GM23338 (cell line): Measurements from ENCODE around the gene TTC23. TPM values are rescaled to one million over a fixed set of nuclear protein-coding genes. Genes with fewer than 3 reads are reported as not detected.
A peak's percentile ranks its signal among the peaks of the same experiment; 100 is the strongest.

Source experiments
- ATAC-seq: fragments of 200-7000 bp; cut with Tn5 transposase; 3 replicates; pipeline ENCODE4 v1.9.1; 2020
- DNase-seq: peaks from one replicate; pipeline ENCODE4 v3.0.0-alpha.2; 2015; ENCODE audit warnings: low spot score
- H2AFZ ChIP-seq: fragments of 200-600 bp; sonication (generic); 2 replicates; pipeline ENCODE4 v1.8.0; 2016; ENCODE audit warnings: antibody characterized with exemption, mild to moderate bottlenecking, moderate library complexity
- H3F3A ChIP-seq: fragments of 200-600 bp; sonication (generic); replicated peaks from 2 replicates; pipeline ENCODE4 v1.8.0; 2017; ENCODE audit warnings: antibody characterized with exemption, mixed run types, low read depth
- H3K27ac ChIP-seq: fragments of 200-600 bp; sonication (generic); 2 replicates; pipeline ENCODE4 v1.6.1; 2016; ENCODE audit warnings: low read depth
- H3K27me3 ChIP-seq: fragments of 200-600 bp; sonication (generic); 2 replicates; pipeline ENCODE4 v1.8.0; 2016; ENCODE audit warnings: mild to moderate bottlenecking, mixed run types, moderate library complexity; ENCODE audit not compliant: insufficient read depth
- H3K36me3 ChIP-seq: fragments of 200-600 bp; sonication (generic); 2 replicates; pipeline ENCODE4 v1.8.0; 2016; ENCODE audit warnings: mild to moderate bottlenecking; ENCODE audit not compliant: insufficient read depth
- H3K4me1 ChIP-seq: fragments of 200-600 bp; sonication (generic); 2 replicates; pipeline ENCODE4 v1.8.0; 2016; ENCODE audit warnings: mild to moderate bottlenecking, moderate library complexity; ENCODE audit not compliant: insufficient read depth
- H3K4me2 ChIP-seq: fragments of 200-600 bp; sonication (generic); 2 replicates; pipeline ENCODE4 v1.7.1; 2017; ENCODE audit warnings: mixed run types
- H3K4me3 ChIP-seq: fragments of 200-600 bp; sonication (generic); 2 replicates; pipeline ENCODE4 v1.6.1; 2016; ENCODE audit warnings: mixed run types
- H3K79me2 ChIP-seq: fragments of 200-600 bp; sonication (generic); replicated peaks from 2 replicates; pipeline ENCODE4 v1.8.0; 2017; ENCODE audit warnings: mild to moderate bottlenecking; ENCODE audit not compliant: insufficient read depth
- H3K9me2 ChIP-seq: fragments of 200-600 bp; sonication (generic); 2 replicates; pipeline ENCODE4 v1.8.0; 2017; ENCODE audit not compliant: insufficient read depth
- H4K20me1 ChIP-seq: fragments of 200-600 bp; sonication (generic); replicated peaks from 2 replicates; pipeline ENCODE4 v1.8.0; 2017; ENCODE audit warnings: mild to moderate bottlenecking; ENCODE audit not compliant: insufficient read depth
- H3K27ac Mint-ChIP-seq: 2 replicates; pipeline ENCODE4 v1.8.0; 2020; ENCODE audit warnings: inconsistent platforms, mild to moderate bottlenecking, moderate library complexity, mixed read lengths
- H3K27me3 Mint-ChIP-seq: 3 replicates; pipeline ENCODE4 v1.8.0; 2022; ENCODE audit warnings: low read depth, mild to moderate bottlenecking, moderate library complexity, mixed read lengths, inconsistent platforms; ENCODE audit not compliant: insufficient read depth, poor library complexity
- H3K36me3 Mint-ChIP-seq: 3 replicates; pipeline ENCODE4 v1.8.0; 2021; ENCODE audit warnings: low read depth, mild to moderate bottlenecking, inconsistent platforms, moderate library complexity, mixed read lengths
- H3K4me1 Mint-ChIP-seq: 3 replicates; pipeline ENCODE4 v1.8.0; 2020; ENCODE audit warnings: mild to moderate bottlenecking, inconsistent platforms, mixed read lengths
- H3K4me3 Mint-ChIP-seq: 3 replicates; pipeline ENCODE4 v1.8.0; 2021; ENCODE audit warnings: moderate library complexity, mild to moderate bottlenecking, inconsistent platforms, mixed read lengths
- H3K9me3 Mint-ChIP-seq: 3 replicates; pipeline ENCODE4 v1.8.0; 2020; ENCODE audit warnings: moderate library complexity, mild to moderate bottlenecking, inconsistent platforms, mixed read lengths
- CREB1 ChIP-seq: fragments of 250-450 bp; sonication (Bioruptor Pico); IDR thresholded peaks from 2 replicates; pipeline ENCODE4 v1.5.0; 2020; ENCODE audit warnings: low read depth, mild to moderate bottlenecking, moderate library complexity
- CTCF ChIP-seq, 2 experiments: fragments of 200-600 bp in 1 of 2; sonication (generic) in 1 of 2; conservative IDR thresholded peaks; 2 replicates each; pipeline versions ENCODE4 v1.5.1 to v1.6.1; 2016 to 2017; ENCODE audit warnings: antibody characterized with exemption in 2 of 2, low read depth in 2 of 2, mild to moderate bottlenecking in 2 of 2, moderate library complexity in 1 of 2
- REST ChIP-seq: IDR thresholded peaks from one replicate; pipeline ENCODE4 v1.6.1; 2018; ENCODE audit warnings: antibody characterized with exemption; ENCODE audit not compliant: unreplicated experiment
- STAT1 ChIP-seq: IDR thresholded peaks from one replicate; pipeline ENCODE4 v1.6.1; 2016; ENCODE audit warnings: antibody characterized with exemption; ENCODE audit not compliant: unreplicated experiment
- ZNF114 ChIP-seq: fragments of 250-450 bp; sonication (Bioruptor Pico); IDR thresholded peaks from 2 replicates; pipeline ENCODE4 v1.5.0; 2020; ENCODE audit warnings: mild to moderate bottlenecking, moderate library complexity
- polyA plus RNA-seq: library from polyadenylated mRNA; unstranded; fragments of >200 nt; fragmentation: Nextera tagmentation; extraction: Ambion mirVana; gene quantifications from 2 replicates; pipeline ENCODE4 v1.2.1, GENCODE V29; 2016
- total RNA-seq: library from RNA; depleted of rRNA; stranded (reverse); fragments of >200 nt; shearing (Covaris generic); gene quantifications from 2 replicates; pipeline ENCODE4 v1.2.3, GENCODE V29; 2014
- TF ChIP-seq, protein P1 (sequence below): IDR thresholded peaks from 2 replicates; pipeline ENCODE4 v1.6.1; 2016; ENCODE audit warnings: antibody characterized with exemption

Gene TTC23
- total and polyA plus RNA-seq, 2 experiments from 2014 or later, result 6.3 to 25.2 TPM

DNA sequence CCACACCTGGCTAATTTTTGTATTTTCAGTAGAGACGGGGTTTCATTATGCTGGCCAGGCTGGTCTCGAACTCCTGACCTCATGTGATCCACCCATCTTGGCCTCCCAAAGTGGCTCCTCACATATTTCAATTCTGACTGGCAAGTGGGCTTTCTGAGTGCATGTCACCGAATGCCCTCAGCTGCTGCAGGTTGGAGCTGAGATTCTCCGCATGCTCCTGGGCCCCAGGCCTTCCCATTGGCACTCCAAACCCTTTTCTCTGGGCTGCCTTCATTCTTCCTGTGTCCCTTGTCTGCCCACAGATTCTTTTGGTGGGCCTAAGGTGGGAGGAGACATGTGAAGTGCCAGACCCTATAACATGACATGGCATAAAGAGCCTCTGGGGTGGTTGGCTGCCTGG lies 77.2 kb downstream of the TTC23 start:
- Histone ChIP-seq H4K20me1 (no peaks in the 10 kb centered on the region), H3F3A (no peaks in the 10 kb centered on the region), H3K27me3 (no peaks in the 10 kb centered on the region), H3K4me3 (no peak overlapping the region), H3K79me2 (no peaks in the 10 kb centered on the region), H2AFZ (no peak overlapping the region), H3K4me2 (no peak overlapping the region), H3K4me1 (no peaks in the 10 kb centered on the region), H3K36me3 (no peaks in the 10 kb centered on the region), H3K9me2 (no peaks in the 10 kb centered on the region), H3K27ac (no peak overlapping the region)
- TF ChIP-seq, protein P1, sequence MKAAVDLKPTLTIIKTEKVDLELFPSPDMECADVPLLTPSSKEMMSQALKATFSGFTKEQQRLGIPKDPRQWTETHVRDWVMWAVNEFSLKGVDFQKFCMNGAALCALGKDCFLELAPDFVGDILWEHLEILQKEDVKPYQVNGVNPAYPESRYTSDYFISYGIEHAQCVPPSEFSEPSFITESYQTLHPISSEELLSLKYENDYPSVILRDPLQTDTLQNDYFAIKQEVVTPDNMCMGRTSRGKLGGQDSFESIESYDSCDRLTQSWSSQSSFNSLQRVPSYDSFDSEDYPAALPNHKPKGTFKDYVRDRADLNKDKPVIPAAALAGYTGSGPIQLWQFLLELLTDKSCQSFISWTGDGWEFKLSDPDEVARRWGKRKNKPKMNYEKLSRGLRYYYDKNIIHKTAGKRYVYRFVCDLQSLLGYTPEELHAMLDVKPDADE, result no peak
- TF ChIP-seq STAT1, result no peak
- ATAC-seq (no peak), DNase-seq (no peak)
- Mint-ChIP-seq H3K9me3 (no peaks in the 10 kb centered on the region), H3K4me3 (no peak overlapping the region), H3K36me3 (peaks cover 7% of the 10 kb centered on the region; the same call in 2 of the 3 replicates), H3K4me1 (no peaks in the 10 kb centered on the region), H3K27ac (no peak overlapping the region), H3K27me3 (no peaks in the 10 kb centered on the region)

DNA sequence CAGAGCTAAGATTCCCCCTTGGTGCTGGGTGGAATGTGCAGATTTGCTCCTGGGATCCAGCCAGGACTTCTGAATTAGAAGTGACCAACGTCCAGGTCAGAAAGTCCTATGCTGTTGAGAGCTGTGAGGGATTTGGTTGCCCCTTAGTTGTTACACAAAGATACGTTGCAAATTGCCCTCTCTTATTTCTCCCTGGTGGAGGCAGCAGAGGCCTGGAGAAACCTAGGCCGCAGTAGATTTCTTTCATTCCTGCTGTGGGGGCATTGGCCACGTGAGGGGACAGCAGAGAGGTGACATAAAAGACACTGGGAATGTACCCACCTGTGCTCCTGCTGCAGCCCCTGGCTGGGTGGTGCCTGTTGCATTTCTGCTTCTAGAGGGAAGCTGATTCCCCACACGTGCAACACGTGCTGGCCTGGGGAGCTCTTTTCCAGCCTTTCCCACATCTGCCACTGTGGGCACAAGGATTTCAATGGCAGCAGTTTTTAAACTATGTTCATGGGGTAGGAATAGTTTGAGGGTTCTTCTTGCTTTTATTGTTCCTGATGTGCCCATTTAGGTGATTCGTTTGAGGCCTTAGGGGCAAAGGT lies 78.8 kb downstream of the TTC23 start:
- no peak overlapping the region; the same call in 1 of the 2 replicates for H3K27ac Mint-ChIP-seq
- H3K36me3 Mint-ChIP-seq, result peaks cover 7% of the 10 kb centered on the region; the same call in 2 of the 3 replicates
- H3K4me2 ChIP-seq, result no peak overlapping the region
- no peak overlapping the region for H3K4me3 Mint-ChIP-seq
- no peaks in the 10 kb centered on the region for H3K27me3 Mint-ChIP-seq
- H3K79me2 ChIP-seq, result no peaks in the 10 kb centered on the region
- H3K4me3 ChIP-seq, result no peak overlapping the region
- H4K20me1 ChIP-seq, result no peaks in the 10 kb centered on the region
- no peaks in the 10 kb centered on the region for H3K4me1 Mint-ChIP-seq
- no peak; the same call in 2 of the 3 replicates for ATAC-seq
- no peak overlapping the region for H3K27ac ChIP-seq
- H3K4me1 ChIP-seq, result no peaks in the 10 kb centered on the region
- no peaks in the 10 kb centered on the region for H3K27me3 ChIP-seq
- no peak overlapping the region for H2AFZ ChIP-seq
- DNase-seq, result no peak
- no peaks in the 10 kb centered on the region for H3K9me3 Mint-ChIP-seq
- H3K9me2 ChIP-seq, result no peaks in the 10 kb centered on the region
- no peaks in the 10 kb centered on the region for H3F3A ChIP-seq
- H3K36me3 ChIP-seq, result no peaks in the 10 kb centered on the region
- TF ChIP-seq CTCF (conservative IDR thresholded peaks at IDR 0.05; ENCODE audit: low read depth in 2 of 2) (peak in 1 of 2 experiments; percentile 26; a peak in 2 of 4 replicates), CREB1 (CRISPR knock-in tag) (no peak)

- no peaks in the 10 kb centered on the region for H3F3A ChIP-seq
- TF ChIP-seq STAT1 (no peak), ZNF114 (CRISPR knock-in tag) (no peak), REST (no peak)
- no peaks in the 10 kb centered on the region for H3K4me1 Mint-ChIP-seq
- ATAC-seq, result no peak
- no peak overlapping the region for H3K4me3 Mint-ChIP-seq
- H3K27me3 ChIP-seq, result no peaks in the 10 kb centered on the region
- no peaks in the 10 kb centered on the region for H3K79me2 ChIP-seq
- no peak overlapping the region for H2AFZ ChIP-seq
- H3K36me3 ChIP-seq, result no peaks in the 10 kb centered on the region
- H3K4me3 ChIP-seq, result no peak overlapping the region
- no peaks in the 10 kb centered on the region for H3K9me2 ChIP-seq
- H4K20me1 ChIP-seq, result no peaks in the 10 kb centered on the region
- no peaks in the 10 kb centered on the region for H3K4me1 ChIP-seq
- no peaks in the 10 kb centered on the region for H3K27me3 Mint-ChIP-seq
- no peak overlapping the region for H3K4me2 ChIP-seq
- H3K36me3 Mint-ChIP-seq, result peaks cover 7% of the 10 kb centered on the region; the same call in 2 of the 3 replicates
- H3K27ac ChIP-seq, result no peak overlapping the region
- no peak overlapping the region for H3K27ac Mint-ChIP-seq
- no peak for DNase-seq
- H3K9me3 Mint-ChIP-seq, result no peaks in the 10 kb centered on the region
Observed at GRCh38 chr15:99169769-99170311, 79.5 kb downstream of the TTC23 start.
